B cell (primary cell): Measurements from ENCODE around the gene ALOX15B. TPM values are rescaled to one million over a fixed set of nuclear protein-coding genes. Genes with fewer than 3 reads are reported as not detected.

Experiments used
- ATAC-seq: fragments of 200-7000 bp; cut with Tn5 transposase; one replicate; pipeline ENCODE4 v1.10.0; 2021; ENCODE audit warnings: low read depth, mild to moderate bottlenecking, moderate number of reproducible peaks, moderate library complexity
- CTCF ChIA-PET: fragments of 350-600 bp; sonication (Branson Sonifier 250); formaldehyde crosslinking; loops from one replicate; lab custom pipeline; 2021; ENCODE audit warnings: antibody characterized with exemption, inconsistent platforms; lab: Charles Lee
- POLR2A ChIA-PET: fragments of 350-600 bp; sonication (Branson Sonifier 250); formaldehyde crosslinking; loops from one replicate; lab custom pipeline; 2021; ENCODE audit warnings: antibody characterized with exemption; lab: Charles Lee
- DNase-seq: peaks from one replicate; pipeline ENCODE4 v3.0.0; 2013
- H2AFZ ChIP-seq: 2 replicates; pipeline ENCODE4 v1.6.1; 2012; ENCODE audit warnings: mild to moderate bottlenecking, low read depth, low read length; ENCODE audit not compliant: insufficient read depth, poor library complexity, severe bottlenecking
- H3K27ac ChIP-seq, 2 donors: 1 replicate in 1 of 2; 2 replicates in 1 of 2; pipeline ENCODE4 v1.5.1; 2012 to 2013; ENCODE audit warnings: low read length in 2 of 2, mild to moderate bottlenecking in 2 of 2, moderate library complexity in 1 of 2
- H3K27me3 ChIP-seq, 4 experiments: fragments of 200-600 bp in 1 of 4; sonication (generic) in 1 of 4; replicated peaks in 1 of 4; 1 replicate in 2 of 4; 2 replicates in 2 of 4; pipeline versions ENCODE4 v1.6.1 to v1.7.0; 2013 to 2016; ENCODE audit warnings: low read length in 3 of 4, mild to moderate bottlenecking in 2 of 4, mixed read lengths in 1 of 4, moderate library complexity in 1 of 4; ENCODE audit not compliant: insufficient read depth in 4 of 4, control insufficient read depth in 3 of 4; ENCODE audit errors: control extremely low read depth in 1 of 4
- H3K36me3 ChIP-seq, 2 experiments: replicated peaks in 1 of 2; 1 replicate in 1 of 2; 2 replicates in 1 of 2; pipeline versions ENCODE4 v1.6.1 to v1.7.1; 2013; ENCODE audit warnings: low read length in 1 of 2; ENCODE audit not compliant: insufficient read depth in 2 of 2, control insufficient read depth in 1 of 2; ENCODE audit errors: control extremely low read depth in 1 of 2, extremely low read depth in 1 of 2
- H3K4me1 ChIP-seq, 2 donors: fragments of 200-600 bp in 1 of 2; sonication (generic) in 1 of 2; 1 replicate in 1 of 2; 2 replicates in 1 of 2; pipeline versions ENCODE4 v1.5.1 to v1.6.1; 2013 to 2017; ENCODE audit warnings: low read length in 2 of 2; ENCODE audit not compliant: control insufficient read depth in 2 of 2, insufficient read depth in 2 of 2
- H3K4me2 ChIP-seq: replicated peaks from 2 replicates; pipeline ENCODE3; 2012; ENCODE audit warnings: mild to moderate bottlenecking, low read depth, low read length; ENCODE audit not compliant: poor library complexity, severe bottlenecking
- H3K4me3 ChIP-seq, 5 experiments: fragments of 200-600 bp in 1 of 5; sonication (generic) in 1 of 5; 1 replicate in 3 of 5; 2 replicates in 2 of 5; pipeline versions ENCODE4 v1.5.1 to v1.7.0; 2011 to 2016; ENCODE audit warnings: low read length in 4 of 5, mild to moderate bottlenecking in 4 of 5, low read depth in 2 of 5, control low read depth in 1 of 5, moderate library complexity in 1 of 5; ENCODE audit not compliant: insufficient read depth in 1 of 5; ENCODE audit errors: control extremely low read depth in 1 of 5, extremely low read depth in 1 of 5
- H3K79me2 ChIP-seq: fragments of 200-600 bp; sonication (generic); one replicate; pipeline ENCODE4 v1.6.0; 2016; ENCODE audit warnings: low read length; ENCODE audit not compliant: control insufficient read depth, insufficient read depth
- H3K9ac ChIP-seq: fragments of 200-600 bp; sonication (generic); 2 replicates; pipeline ENCODE4 v1.6.1; 2017; ENCODE audit warnings: mild to moderate bottlenecking, low read length, moderate library complexity
- H3K9me3 ChIP-seq, 3 donors: one replicate each; pipeline versions ENCODE4 v1.6.1 to v1.7.1; 2013; ENCODE audit warnings: low read length in 2 of 3; ENCODE audit not compliant: control insufficient read depth in 2 of 3, insufficient read depth in 1 of 3; ENCODE audit errors: control extremely low read depth in 1 of 3
- H4K20me1 ChIP-seq: 2 replicates; pipeline ENCODE4 v1.6.0; 2012; ENCODE audit warnings: mild to moderate bottlenecking, low read length; ENCODE audit not compliant: insufficient read depth, control insufficient read depth, poor library complexity, severe bottlenecking
- H3K27ac Mint-ChIP-seq: one replicate; pipeline ENCODE4 v1.8.0; 2021; ENCODE audit warnings: mixed read lengths
- H3K27me3 Mint-ChIP-seq: one replicate; pipeline ENCODE4 v1.8.0; 2021; ENCODE audit warnings: mixed read lengths
- H3K4me1 Mint-ChIP-seq: one replicate; pipeline ENCODE4 v1.8.0; 2021; ENCODE audit warnings: mixed read lengths
- H3K4me3 Mint-ChIP-seq: one replicate; pipeline ENCODE4 v1.8.0; 2021; ENCODE audit warnings: mixed read lengths
- H3K9me3 Mint-ChIP-seq: one replicate; pipeline ENCODE4 v1.8.0; 2022; ENCODE audit warnings: mixed read lengths; ENCODE audit not compliant: insufficient read depth
- CTCF ChIP-seq: fragments of 200-600 bp; IDR thresholded peaks from one replicate; pipeline ENCODE4 v1.8.0; 2022; ENCODE audit warnings: antibody characterized with exemption, mild to moderate bottlenecking
- EZH2 ChIP-seq: IDR thresholded peaks from 2 replicates; pipeline ENCODE4 v1.6.1; 2012; ENCODE audit warnings: borderline replicate concordance, low read depth, mild to moderate bottlenecking, moderate library complexity, low read length; ENCODE audit not compliant: insufficient read depth, poor library complexity, severe bottlenecking
- WGBS: methylation state at CpG from one replicate; pipeline ENCODE4 v1.1.5; 2013; ENCODE audit warnings: missing lambda C conversion rate; ENCODE audit not compliant: insufficient coverage; 5-methylcytosine and 5-hydroxymethylcytosine counted together
- intact Hi-C: fragments of 100-400 bp; cut with micrococcal nuclease; formaldehyde crosslinking; loops from one replicate; pipeline ENCODE4 v1.10.0; 2022
- polyA plus RNA-seq: library from polyadenylated mRNA; depleted of rRNA; stranded (reverse); fragments of >200 nt; gene quantifications from 2 replicates; pipeline ENCODE4 v1.2.3, GENCODE V29; 2012
- total RNA-seq, 2 donors: library from RNA; stranded (reverse); fragments of 120-200 nt in 1 of 2; gene quantifications; 1 replicate in 1 of 2; 2 replicates in 1 of 2; pipeline versions ENCODE4 v1.2.3 to v1.2.4, GENCODE V29; 2013 to 2022

ALOX15B gene
- total and polyA plus RNA-seq, 2 donors (not counting 1 experiment from before 2014, with no cell fraction given), result 0.03 TPM; not detected in 1

GRCh38 chr17:8032442-8032841 lies 6.4 kb upstream of the ALOX15B start:
- Histone ChIP-seq H2AFZ (no peak overlapping the region), H3K4me1 (no peaks in the 10 kb centered on the region), H3K4me3 (no peak overlapping the region), H3K9me3 (no peaks in the 10 kb centered on the region), H3K4me2 (no peak overlapping the region), H3K27ac (no peak overlapping the region), H3K79me2 (no peaks in the 10 kb centered on the region), H4K20me1 (no peaks in the 10 kb centered on the region), H3K9ac (no peak overlapping the region), H3K36me3 (no peaks in the 10 kb centered on the region), H3K27me3 (peaks cover 0 to 19% (median 8%) of the 10 kb centered on the region in 4 experiments)
- WGBS, result no CpG with 5 or more reads among the region's 2 CpGs
- ATAC-seq (no peak), DNase-seq (no peak)
- intact Hi-C loops, result no loop called here
- TF ChIP-seq CTCF, result no peak
- no peak for TF ChIP-seq EZH2
- ChIA-PET CTCF (interaction anchor here (0.6 kb wide), 1 partner anchor 14 kb away, joined by 3 read pairs; no protein-coding TSS in a partner anchor), POLR2A (interaction anchor here (0.5 kb wide), 1 partner anchor 298 kb away, joined by 3 read pairs; no protein-coding TSS in a partner anchor)
- peaks cover 42% of the 10 kb centered on the region for H3K27me3 Mint-ChIP-seq
- H3K9me3 Mint-ChIP-seq, result peaks cover 2% of the 10 kb centered on the region
- no peak overlapping the region for H3K27ac Mint-ChIP-seq
- no peak overlapping the region for H3K4me3 Mint-ChIP-seq
- H3K4me1 Mint-ChIP-seq, result no peaks in the 10 kb centered on the region

DNA sequence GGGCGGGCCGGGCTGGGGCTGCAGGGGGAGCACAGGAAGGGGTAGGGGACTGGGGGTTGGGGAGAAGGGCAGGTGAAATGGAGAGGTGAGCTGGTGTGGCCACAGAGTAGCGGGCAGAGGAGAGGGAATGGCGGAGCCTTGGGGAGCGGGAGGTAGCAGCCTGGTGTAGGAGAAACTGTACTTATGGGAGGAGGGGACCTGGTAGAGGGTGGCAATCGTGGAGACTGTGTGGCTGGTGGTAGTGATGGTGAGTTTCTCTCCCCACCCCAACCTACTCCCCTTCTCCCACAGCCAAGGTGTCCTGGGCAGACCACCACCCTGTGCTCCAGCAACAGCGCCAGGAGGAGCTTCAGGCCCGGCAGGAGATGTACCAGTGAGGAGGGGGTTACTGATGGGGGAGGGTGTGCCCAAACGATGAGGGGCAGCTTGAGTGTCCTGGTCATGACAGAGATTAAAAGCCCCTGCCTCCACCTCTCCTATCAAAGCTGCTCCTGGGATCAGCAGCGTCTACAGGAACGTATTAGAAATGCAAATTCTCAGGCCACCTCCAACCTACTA lies 831 bp downstream of the ALOX15B start:
- H3K9me3 Mint-ChIP-seq, result peaks cover 2% of the 10 kb centered on the region
- Histone ChIP-seq H2AFZ (no peak overlapping the region), H3K36me3 (no peaks in the 10 kb centered on the region), H3K27ac (no peak overlapping the region), H3K9ac (no peak overlapping the region), H3K4me1 (peaks cover 5 to 8% of the 10 kb centered on the region in 2 donors), H3K9me3 (peaks cover 0 to 2% (median 0%) of the 10 kb centered on the region in 3 donors), H3K27me3 (peaks cover 0 to 14% (median 7%) of the 10 kb centered on the region in 4 experiments), H3K79me2 (no peaks in the 10 kb centered on the region), H3K4me3 (no peak overlapping the region), H3K4me2 (peak overlapping the region; percentile 46), H4K20me1 (no peaks in the 10 kb centered on the region)
- peaks cover 45% of the 10 kb centered on the region for H3K27me3 Mint-ChIP-seq
- CTCF ChIA-PET, result interaction anchor here (0.6 to 3.1 kb wide), 6 partner anchors 10 to 127 kb away, joined by 3 to 26 read pairs (median 4); no protein-coding TSS in a partner anchor
- WGBS, result 0% methylated on average over 1 of the region's 11 CpGs
- POLR2A ChIA-PET, result interaction anchor here (0.6 kb wide), 1 partner anchor 278 kb away, joined by 5 read pairs; no protein-coding TSS in a partner anchor
- intact Hi-C loops, result loop anchor here (5.0 kb wide), 1 partner anchor 297 kb away; no protein-coding TSS in a partner anchor
- TF ChIP-seq CTCF (no peak), EZH2 (no peak)
- DNase-seq (no peak), ATAC-seq (no peak)
- H3K4me3 Mint-ChIP-seq, result no peak overlapping the region
- no peak overlapping the region for H3K27ac Mint-ChIP-seq
- peaks cover 3% of the 10 kb centered on the region for H3K4me1 Mint-ChIP-seq
